ENCODE data around the gene MAP3K6.

DNA sequence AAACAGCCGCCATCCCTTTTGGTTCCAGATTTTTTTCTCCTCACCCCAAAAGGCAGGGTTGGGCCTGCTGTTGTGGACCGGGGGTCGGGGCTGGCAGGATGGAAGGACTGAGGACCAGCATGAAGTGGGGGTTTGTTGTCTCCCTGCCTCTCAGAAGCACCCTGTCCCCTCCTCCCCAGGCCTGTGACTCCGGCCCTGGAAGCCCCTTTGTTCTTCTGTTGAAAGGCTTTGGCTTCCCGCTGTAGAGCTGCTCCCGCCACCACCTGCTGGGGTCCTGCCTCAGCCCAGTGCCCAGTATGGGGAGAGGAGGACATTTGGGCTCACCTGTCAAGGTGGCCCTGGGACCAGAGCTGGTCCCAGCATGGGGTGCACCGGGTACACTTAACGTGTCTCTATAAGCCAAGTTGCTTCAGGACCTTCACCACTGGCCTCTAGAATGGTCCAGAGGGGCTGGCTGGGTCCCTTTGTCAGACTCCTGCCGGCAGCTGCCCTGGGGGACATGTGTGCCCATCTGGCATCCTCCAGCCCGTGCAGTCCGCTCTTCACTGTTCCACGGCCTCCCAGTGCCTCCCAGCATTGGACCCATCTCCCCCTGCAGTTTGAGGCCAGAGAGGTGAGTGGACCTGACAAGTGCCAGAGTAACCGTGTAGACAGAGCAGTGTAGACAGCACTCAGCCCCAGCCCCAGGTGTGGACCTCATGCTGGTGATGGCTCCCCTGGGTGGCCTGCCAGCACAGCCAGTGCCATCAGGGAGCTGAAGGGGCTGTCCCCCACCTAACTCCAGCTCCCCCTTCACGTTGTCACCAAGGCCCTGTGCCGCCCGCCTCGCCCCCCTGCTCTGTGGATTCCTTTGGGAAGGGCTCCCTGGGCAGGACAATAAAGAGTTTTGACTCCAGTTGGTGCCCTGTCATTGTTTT, 31.0 kb downstream of the MAP3K6 start:
- TF ChIP-seq, protein P1, sequence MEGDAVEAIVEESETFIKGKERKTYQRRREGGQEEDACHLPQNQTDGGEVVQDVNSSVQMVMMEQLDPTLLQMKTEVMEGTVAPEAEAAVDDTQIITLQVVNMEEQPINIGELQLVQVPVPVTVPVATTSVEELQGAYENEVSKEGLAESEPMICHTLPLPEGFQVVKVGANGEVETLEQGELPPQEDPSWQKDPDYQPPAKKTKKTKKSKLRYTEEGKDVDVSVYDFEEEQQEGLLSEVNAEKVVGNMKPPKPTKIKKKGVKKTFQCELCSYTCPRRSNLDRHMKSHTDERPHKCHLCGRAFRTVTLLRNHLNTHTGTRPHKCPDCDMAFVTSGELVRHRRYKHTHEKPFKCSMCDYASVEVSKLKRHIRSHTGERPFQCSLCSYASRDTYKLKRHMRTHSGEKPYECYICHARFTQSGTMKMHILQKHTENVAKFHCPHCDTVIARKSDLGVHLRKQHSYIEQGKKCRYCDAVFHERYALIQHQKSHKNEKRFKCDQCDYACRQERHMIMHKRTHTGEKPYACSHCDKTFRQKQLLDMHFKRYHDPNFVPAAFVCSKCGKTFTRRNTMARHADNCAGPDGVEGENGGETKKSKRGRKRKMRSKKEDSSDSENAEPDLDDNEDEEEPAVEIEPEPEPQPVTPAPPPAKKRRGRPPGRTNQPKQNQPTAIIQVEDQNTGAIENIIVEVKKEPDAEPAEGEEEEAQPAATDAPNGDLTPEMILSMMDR (IDR thresholded peaks at IDR 0.05): no peak
- no peak for TF ChIP-seq POLR2A (IDR thresholded peaks at IDR 0.05)
- no peak for TF ChIP-seq EP300 (IDR thresholded peaks at IDR 0.05)
